HFFc6 (cell line): ENCODE results near the gene NGEF. TPM values are rescaled to one million over a fixed set of nuclear protein-coding genes. Genes with fewer than 3 reads are reported as not detected.

Experiments used
- DNase-seq: peaks from one replicate; pipeline ENCODE4 v3.0.0-alpha.2; 2018
- H3K27ac Mint-ChIP-seq: 2 replicates; pipeline ENCODE4 v1.8.0; 2020; ENCODE audit warnings: mild to moderate bottlenecking, mixed read lengths
- H3K27me3 Mint-ChIP-seq: 2 replicates; pipeline ENCODE4 v1.8.0; 2021; ENCODE audit warnings: mild to moderate bottlenecking, moderate library complexity, mixed read lengths; ENCODE audit not compliant: insufficient read depth
- H3K36me3 Mint-ChIP-seq: 2 replicates; pipeline ENCODE4 v1.8.0; 2021; ENCODE audit warnings: low read depth, mixed read lengths
- H3K4me1 Mint-ChIP-seq: 2 replicates; pipeline ENCODE4 v1.8.0; 2020; ENCODE audit warnings: low read depth, mixed read lengths
- H3K4me3 Mint-ChIP-seq: 2 replicates; pipeline ENCODE4 v1.8.0; 2020; ENCODE audit warnings: mild to moderate bottlenecking, moderate library complexity, mixed read lengths
- H3K9me3 Mint-ChIP-seq: 2 replicates; pipeline ENCODE4 v1.8.0; 2020; ENCODE audit warnings: mild to moderate bottlenecking, mixed read lengths
- total RNA-seq, 6 experiments: library from RNA; stranded (reverse); fragmentation: NEBNext Ultra II Directional; extraction: Animal tissue kit (Norgen Biotek cat#: 25700); gene quantifications; 2 replicates in 1 of 6; 3 replicates in 5 of 6; pipeline ENCODE4 v1.2.3, GENCODE V29; 2021
- TF ChIP-seq, protein P1 (sequence below): fragments of 200-600 bp; sonication (generic); IDR thresholded peaks from 2 replicates; pipeline ENCODE4 v1.5.0; 2021; ENCODE audit warnings: antibody characterized with exemption, mild to moderate bottlenecking

Gene NGEF
- total RNA-seq, 6 experiments from 2014 or later, result 0.20 to 0.36 (median 0.28) TPM; not detected in 3

DNA sequence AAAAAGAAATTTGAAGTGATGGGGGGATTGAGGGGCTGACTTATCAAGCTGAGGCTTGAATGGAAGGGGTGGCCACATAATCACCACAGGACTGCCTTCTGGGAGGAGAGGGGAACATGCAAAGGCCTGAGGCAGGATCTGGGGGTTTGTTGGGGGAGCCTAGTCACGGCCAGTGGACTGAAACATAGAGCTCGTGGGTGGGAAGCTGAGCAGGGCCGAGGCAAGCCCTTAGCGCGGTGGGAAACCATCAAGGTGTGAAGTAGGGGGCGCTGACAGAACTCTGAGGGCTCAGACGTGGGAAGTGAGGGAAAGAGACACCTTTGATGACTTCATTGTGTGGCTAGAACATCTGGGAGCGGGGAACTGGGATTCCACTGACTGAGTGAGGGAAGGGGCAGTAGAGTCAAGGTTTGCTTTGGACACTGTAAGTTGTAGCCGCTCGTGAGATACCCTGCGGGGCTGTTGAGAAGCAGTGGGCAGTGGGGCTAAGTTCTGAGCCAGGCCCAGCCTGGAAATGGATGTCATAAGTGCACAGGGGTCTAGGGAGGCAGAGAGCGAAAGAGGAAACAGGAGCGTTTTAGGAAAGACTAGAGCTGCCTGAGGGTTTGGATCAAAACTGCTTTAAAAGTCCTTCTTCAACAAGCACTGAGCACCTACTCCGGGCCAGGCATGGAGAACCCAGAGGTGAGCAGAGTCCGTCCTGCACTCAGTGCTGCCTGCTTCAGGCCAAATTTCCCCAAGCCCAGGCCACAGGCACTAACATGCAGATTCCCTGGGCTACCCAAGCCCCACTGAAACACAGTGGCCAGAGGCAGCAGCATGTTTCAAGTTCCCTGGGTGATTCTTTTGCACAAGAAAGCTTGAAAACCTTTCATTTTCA is 143.7 kb downstream of the NGEF start:
- no peaks in the 10 kb centered on the region for H3K36me3 Mint-ChIP-seq

DNA sequence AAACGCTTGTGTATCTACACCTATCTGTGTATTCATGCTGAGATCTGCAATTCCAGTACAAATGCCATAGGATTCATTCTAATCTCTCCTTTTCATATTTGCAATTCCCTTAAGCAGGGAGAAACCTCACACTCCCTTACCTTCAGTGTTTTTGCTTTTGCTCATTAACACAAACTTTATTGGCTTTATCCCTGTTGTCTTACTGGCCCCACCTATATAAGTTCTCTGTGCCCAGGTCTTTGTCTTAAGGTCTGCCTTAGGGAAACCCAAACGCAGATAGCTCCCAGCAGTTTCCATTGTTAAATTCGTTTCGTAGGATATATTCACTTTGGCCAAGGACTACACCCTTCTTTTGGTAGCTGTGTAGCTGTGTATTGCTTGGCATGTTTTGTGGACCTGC is 147.0 kb downstream of the NGEF start:
- no peak for DNase-seq
- Mint-ChIP-seq H3K4me1 (peaks cover 1% of the 10 kb centered on the region; the same call in 1 of the 2 replicates), H3K9me3 (no peaks in the 10 kb centered on the region), H3K27me3 (no peaks in the 10 kb centered on the region; the same call in none of the 2 replicates), H3K4me3 (no peak overlapping the region), H3K27ac (no peak overlapping the region), H3K36me3 (peaks cover 8% of the 10 kb centered on the region; the same call in 1 of the 2 replicates)
- TF ChIP-seq, protein P1, sequence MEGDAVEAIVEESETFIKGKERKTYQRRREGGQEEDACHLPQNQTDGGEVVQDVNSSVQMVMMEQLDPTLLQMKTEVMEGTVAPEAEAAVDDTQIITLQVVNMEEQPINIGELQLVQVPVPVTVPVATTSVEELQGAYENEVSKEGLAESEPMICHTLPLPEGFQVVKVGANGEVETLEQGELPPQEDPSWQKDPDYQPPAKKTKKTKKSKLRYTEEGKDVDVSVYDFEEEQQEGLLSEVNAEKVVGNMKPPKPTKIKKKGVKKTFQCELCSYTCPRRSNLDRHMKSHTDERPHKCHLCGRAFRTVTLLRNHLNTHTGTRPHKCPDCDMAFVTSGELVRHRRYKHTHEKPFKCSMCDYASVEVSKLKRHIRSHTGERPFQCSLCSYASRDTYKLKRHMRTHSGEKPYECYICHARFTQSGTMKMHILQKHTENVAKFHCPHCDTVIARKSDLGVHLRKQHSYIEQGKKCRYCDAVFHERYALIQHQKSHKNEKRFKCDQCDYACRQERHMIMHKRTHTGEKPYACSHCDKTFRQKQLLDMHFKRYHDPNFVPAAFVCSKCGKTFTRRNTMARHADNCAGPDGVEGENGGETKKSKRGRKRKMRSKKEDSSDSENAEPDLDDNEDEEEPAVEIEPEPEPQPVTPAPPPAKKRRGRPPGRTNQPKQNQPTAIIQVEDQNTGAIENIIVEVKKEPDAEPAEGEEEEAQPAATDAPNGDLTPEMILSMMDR, result no peak

More for the DNA sequence above, 143.7 kb downstream of the NGEF start:
- no peak overlapping the region for H3K4me3 Mint-ChIP-seq
- no peak overlapping the region for H3K27ac Mint-ChIP-seq
- H3K9me3 Mint-ChIP-seq, result no peaks in the 10 kb centered on the region
- H3K4me1 Mint-ChIP-seq, result no peaks in the 10 kb centered on the region
- H3K27me3 Mint-ChIP-seq, result no peaks in the 10 kb centered on the region; the same call in none of the 2 replicates
- no peak for DNase-seq
- TF ChIP-seq, protein P1, result no peak

DNA sequence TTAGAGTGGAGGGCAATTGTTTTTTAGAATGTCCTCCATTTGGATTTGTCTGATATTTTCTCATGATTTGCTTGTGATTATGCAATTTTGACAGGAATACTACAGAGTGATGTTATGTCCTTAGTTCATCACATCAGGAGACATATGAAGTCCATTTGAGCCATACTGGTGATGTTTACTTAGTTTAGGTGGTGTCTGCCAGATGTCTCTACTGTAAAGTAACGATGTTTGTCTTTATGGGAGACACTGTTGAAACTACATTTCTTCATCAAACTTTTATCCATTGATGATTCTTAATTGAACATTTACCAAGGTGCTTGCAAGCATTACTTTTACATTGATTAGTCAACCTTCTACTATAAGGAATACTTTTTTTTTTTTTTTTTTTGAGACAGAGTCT is 147.9 kb downstream of the NGEF start:
- H3K9me3 Mint-ChIP-seq, result no peaks in the 10 kb centered on the region
- peaks cover 8% of the 10 kb centered on the region for H3K4me1 Mint-ChIP-seq
- H3K27me3 Mint-ChIP-seq, result no peaks in the 10 kb centered on the region; the same call in none of the 2 replicates
- H3K4me3 Mint-ChIP-seq, result no peak overlapping the region
- no peak for DNase-seq
- no peak overlapping the region for H3K27ac Mint-ChIP-seq
- H3K36me3 Mint-ChIP-seq, result peaks cover 15% of the 10 kb centered on the region; the same call in 1 of the 2 replicates
- TF ChIP-seq, protein P1, result no peak

DNA sequence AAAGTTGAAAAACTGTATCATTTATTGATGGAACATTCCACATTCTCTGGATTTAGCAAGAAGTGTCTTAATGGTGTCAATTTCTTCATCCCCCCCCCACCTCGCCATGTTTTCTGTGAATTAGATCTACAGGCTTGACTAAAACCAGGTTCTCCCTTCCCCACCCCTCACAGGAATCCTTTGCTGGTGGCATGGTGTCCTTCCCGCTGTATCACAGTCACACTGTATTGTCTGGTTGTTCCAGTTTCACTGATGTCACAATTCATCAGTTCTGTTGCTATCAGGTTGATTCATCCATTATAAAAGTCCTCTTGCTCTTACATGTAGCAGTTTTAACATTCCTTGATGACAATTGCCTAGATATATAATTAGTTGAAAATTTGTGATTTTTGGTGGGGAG is 149.1 kb downstream of the NGEF start:
- Mint-ChIP-seq H3K27ac (no peak overlapping the region), H3K36me3 (peaks cover 20% of the 10 kb centered on the region), H3K4me3 (no peak overlapping the region), H3K4me1 (peaks cover 8% of the 10 kb centered on the region), H3K27me3 (no peaks in the 10 kb centered on the region; the same call in 1 of the 2 replicates), H3K9me3 (no peaks in the 10 kb centered on the region)
- TF ChIP-seq, protein P1, result no peak
- no peak for DNase-seq

DNA sequence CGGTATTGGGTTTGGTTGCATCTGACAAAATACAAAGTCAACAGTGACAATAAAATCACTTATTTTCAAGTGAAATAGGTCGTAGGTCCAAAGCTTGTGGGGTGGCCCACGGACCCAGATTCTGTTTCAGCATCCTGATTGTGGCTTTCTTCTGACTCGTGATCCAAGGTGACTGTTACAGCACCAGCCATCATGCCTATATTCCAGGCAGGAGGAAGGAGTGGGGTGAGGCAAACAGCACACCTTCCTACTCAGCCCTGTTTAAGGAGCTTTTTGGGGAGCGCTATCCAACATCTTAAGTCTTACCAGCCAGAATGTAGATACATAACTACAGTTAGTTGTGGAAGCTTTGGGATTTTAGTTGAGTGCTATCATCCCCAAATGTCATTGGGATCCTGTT is 151.7 kb downstream of the NGEF start:
- Mint-ChIP-seq H3K9me3 (no peaks in the 10 kb centered on the region), H3K4me1 (peaks cover 20% of the 10 kb centered on the region), H3K4me3 (no peak overlapping the region), H3K27me3 (no peaks in the 10 kb centered on the region; the same call in 1 of the 2 replicates), H3K27ac (no peak overlapping the region), H3K36me3 (peaks cover 41% of the 10 kb centered on the region)
- TF ChIP-seq, protein P1, result no peak
- DNase-seq, result no peak
